AG04450 (cell line): ENCODE data around the gene TGFBR3L. TPM values are rescaled to one million over a fixed set of nuclear protein-coding genes. Genes with fewer than 3 reads are reported as not detected.

Experiments
- CTCF ChIA-PET: fragments of 300-600, 350-600 bp; formaldehyde crosslinking; extraction: SDS; loops from one replicate; lab custom pipeline; 2022; ENCODE audit warnings: antibody characterized with exemption, inconsistent platforms; lab: Charles Lee
- POLR2A ChIA-PET: fragments of 350-600 bp; formaldehyde crosslinking; extraction: SDS; loops from one replicate; lab custom pipeline; 2021; ENCODE audit warnings: antibody characterized with exemption, inconsistent platforms; lab: Yijun Ruan, JAX
- DNase-seq: peaks from one replicate; pipeline ENCODE4 v3.0.0-alpha.2; 2011; ENCODE audit warnings: low read depth, low spot score
- H3K27ac ChIP-seq: one replicate; pipeline ENCODE4 v1.5.1; 2012; ENCODE audit warnings: low read depth, low read length, control low read depth
- H3K27me3 ChIP-seq: one replicate; pipeline ENCODE4 v1.6.0; 2012; ENCODE audit warnings: low read length; ENCODE audit not compliant: control insufficient read depth, insufficient read depth
- H3K4me3 ChIP-seq: 2 replicates; pipeline ENCODE4 v1.5.1; 2011; ENCODE audit warnings: mild to moderate bottlenecking, low read depth, low read length, control low read depth
- H3K9me3 ChIP-seq: 2 replicates; pipeline ENCODE4 v1.5.1; 2012; ENCODE audit warnings: low read length; ENCODE audit not compliant: control insufficient read depth, insufficient read depth
- polyA plus RNA-seq: library from polyadenylated mRNA; depleted of rRNA; stranded (reverse); fragments of >200 nt; gene quantifications from 2 replicates; pipeline ENCODE4 v1.2.3, GENCODE V29; 2011
- TF ChIP-seq, protein P1 (sequence below): IDR thresholded peaks from 2 replicates; pipeline ENCODE4 v1.5.1; 2011; ENCODE audit warnings: low read depth, low read length, control low read depth, inconsistent platforms

Gene TGFBR3L
- polyA plus RNA-seq, 1 experiment = not detected

DNA sequence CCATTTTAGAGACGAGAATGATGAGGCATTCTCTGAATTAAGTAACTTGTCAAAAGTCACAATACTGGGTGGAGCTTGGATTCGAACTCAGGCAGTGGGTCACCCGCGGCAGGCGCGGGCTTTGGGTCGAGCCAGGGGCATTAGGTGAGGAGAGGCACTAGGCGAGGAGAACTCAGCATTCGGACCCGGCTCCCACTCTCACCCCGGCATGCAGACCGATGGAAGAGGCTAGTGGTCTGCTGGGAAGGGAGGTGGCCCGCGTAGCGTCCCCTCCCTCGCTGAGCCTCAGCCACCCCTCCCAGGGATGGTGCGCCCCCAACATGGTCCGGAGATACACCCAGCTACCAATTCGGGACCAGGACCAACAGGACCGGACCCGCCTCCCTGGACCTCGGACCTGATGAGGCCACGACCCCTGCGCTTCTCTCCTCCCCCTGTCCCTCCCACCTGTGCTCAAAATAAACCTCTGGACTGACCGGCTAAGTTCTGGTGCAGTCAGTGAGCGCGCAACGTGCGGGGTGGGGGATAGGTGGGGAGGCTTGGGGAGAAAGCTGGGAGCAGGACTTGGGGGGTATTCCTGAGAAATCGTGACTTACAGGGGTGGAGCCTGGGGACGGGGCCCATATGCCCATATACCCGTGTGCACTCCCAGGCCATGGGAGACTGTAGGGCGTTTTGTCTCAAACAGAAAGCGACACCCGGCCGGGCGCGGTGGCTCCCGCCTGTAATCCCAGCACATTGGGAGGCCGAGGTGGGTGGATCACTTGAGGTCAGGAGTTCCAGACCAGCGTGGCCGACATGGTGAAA is 4.2 kb downstream of the TGFBR3L start:
- CTCF ChIA-PET = interaction anchor here (0.7 to 3.0 kb wide), 10 partner anchors 10 to 351 kb away, joined by 3 to 15 read pairs (median 6); partner anchors contain the start of gene TIMM44
- no peaks in the 10 kb centered on the region; the same call in 1 of the 2 replicates for H3K9me3 ChIP-seq
- peaks cover 7% of the 10 kb centered on the region for H3K27me3 ChIP-seq
- no peak for DNase-seq
- no peak overlapping the region for H3K4me3 ChIP-seq
- POLR2A ChIA-PET = interaction anchor here (0.5 to 2.9 kb wide), 3 partner anchors 10 to 48 kb away, joined by 8 to 19 read pairs (median 17); partner anchors contain the start of gene MAP2K7
- TF ChIP-seq, protein P1, sequence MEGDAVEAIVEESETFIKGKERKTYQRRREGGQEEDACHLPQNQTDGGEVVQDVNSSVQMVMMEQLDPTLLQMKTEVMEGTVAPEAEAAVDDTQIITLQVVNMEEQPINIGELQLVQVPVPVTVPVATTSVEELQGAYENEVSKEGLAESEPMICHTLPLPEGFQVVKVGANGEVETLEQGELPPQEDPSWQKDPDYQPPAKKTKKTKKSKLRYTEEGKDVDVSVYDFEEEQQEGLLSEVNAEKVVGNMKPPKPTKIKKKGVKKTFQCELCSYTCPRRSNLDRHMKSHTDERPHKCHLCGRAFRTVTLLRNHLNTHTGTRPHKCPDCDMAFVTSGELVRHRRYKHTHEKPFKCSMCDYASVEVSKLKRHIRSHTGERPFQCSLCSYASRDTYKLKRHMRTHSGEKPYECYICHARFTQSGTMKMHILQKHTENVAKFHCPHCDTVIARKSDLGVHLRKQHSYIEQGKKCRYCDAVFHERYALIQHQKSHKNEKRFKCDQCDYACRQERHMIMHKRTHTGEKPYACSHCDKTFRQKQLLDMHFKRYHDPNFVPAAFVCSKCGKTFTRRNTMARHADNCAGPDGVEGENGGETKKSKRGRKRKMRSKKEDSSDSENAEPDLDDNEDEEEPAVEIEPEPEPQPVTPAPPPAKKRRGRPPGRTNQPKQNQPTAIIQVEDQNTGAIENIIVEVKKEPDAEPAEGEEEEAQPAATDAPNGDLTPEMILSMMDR = no peak
- no peak overlapping the region for H3K27ac ChIP-seq

DNA sequence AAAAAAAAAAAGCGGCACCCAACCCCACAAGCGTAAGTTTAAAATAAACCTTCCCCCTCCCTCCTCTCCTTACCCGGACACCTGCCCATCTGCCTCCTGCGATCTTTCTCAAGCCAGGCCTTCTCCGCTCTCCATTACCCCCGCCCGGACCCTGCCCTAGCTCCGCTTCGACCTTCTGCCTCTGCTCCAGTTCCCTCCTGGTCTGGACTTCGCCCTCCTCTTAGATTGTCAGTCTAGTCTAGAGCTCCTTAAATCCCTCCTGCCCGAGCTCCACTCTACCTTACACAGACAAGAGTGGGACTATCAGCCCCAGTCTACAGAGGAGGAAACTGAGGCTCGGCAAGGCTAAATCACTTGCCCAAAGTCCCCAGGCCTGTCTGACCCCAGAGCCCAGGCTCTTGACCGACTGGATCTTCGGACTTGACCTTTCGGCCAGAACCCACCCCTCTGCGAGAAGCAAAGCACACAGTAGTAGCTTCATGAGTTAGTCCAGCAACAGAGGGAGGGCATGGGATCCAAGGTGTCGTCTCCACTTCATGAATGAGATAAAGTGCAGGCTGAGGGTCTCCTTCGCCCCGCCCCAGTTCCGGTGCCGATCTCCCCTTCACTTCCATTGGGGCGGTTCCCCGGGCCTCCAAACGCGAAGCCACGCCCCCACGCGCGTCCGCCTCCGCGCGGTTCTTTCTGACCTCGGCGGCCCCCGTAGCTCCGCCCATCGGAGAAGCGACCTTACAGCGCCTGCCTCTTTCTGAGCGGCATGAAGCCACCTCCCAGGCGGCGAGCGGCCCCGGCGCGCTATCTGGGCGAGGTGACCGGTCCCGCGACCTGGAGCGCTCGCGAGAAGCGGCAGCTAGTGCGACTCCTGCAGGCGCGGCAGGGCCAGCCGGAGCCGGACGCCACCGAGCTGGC is 5.2 kb downstream of the TGFBR3L start, which contains the start of gene SNAPC2:
Gene SNAPC2, plus strand, starts transcription at position 729 of the 909 bp plus-strand sequence. Its CDS starts 29 bp downstream, at position 758.
- CTCF ChIA-PET = interaction anchor here (0.7 to 3.0 kb wide), 11 partner anchors 8 to 566 kb away, joined by 3 to 15 read pairs (median 10); partner anchors contain the start of genes MAP2K7 and TIMM44
- H3K27ac ChIP-seq = peak within 1 kb of the TSS; percentile 75
- POLR2A ChIA-PET = interaction anchor here (0.5 to 2.9 kb wide), 11 partner anchors 11 to 397 kb away, joined by 3 to 19 read pairs (median 5); partner anchors contain the start of genes LRRC8E, MAP2K7, MCOLN1 and TIMM44
- DNase-seq = peak; percentile 88
- peak within 1 kb of the TSS; percentile 70 for H3K4me3 ChIP-seq
- peaks cover 7% of the 10 kb centered on the region for H3K27me3 ChIP-seq
- TF ChIP-seq, protein P1 = no peak
- no peaks in the 10 kb centered on the region for H3K9me3 ChIP-seq

DNA sequence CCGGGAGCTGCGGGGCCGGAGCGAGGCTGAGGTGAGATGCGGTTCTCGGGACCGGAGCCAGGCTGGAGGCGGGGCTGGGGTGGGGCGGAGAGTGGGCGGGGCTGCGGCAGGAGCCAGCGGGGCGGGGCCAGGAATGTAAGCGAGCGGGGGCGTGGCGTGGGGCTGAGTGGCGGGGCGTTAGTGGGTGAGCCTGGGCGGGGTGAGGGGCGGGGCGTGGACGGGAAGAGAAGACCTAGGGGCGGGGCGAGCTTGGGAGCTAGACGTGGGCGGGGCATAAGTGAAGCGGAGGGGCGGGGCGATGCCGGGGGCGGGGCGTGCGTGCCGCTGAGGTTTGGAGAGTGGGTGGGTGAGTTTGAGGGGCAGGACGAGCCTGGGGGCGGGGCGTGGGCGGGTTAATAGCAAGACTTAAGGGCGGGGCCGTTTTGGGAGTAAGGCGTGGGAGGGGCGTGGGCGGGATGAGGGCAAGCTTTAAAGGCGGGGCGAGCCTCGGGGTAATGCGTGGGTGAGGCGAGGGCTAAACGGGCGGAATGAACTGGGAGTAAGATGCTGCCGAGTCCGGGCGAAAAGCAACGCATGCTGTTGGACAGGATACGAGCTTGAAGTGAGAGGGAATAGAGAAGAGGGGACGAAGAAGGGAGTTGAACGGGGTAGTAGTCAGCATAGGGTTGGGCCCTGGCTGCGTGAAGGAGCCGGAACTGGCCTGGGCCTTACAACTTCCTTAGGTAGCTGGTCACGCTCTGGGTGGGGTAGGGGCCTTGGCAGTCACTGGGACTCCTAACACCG is 6.1 kb downstream of the TGFBR3L start:
- POLR2A ChIA-PET = interaction anchor here (0.7 to 2.9 kb wide), 9 partner anchors 11 to 434 kb away, joined by 3 to 19 read pairs (median 5); partner anchors contain the start of genes MAP2K7, MCOLN1 and TIMM44
- no peaks in the 10 kb centered on the region for H3K9me3 ChIP-seq
- DNase-seq = peak; percentile 94
- TF ChIP-seq, protein P1 = no peak
- CTCF ChIA-PET = interaction anchor here (0.5 to 2.6 kb wide), 10 partner anchors 8 to 567 kb away, joined by 3 to 15 read pairs (median 10); partner anchors contain the start of genes MAP2K7 and TIMM44
- H3K4me3 ChIP-seq = peak overlapping the region; percentile 70
- H3K27ac ChIP-seq = peak overlapping the region; percentile 75
- peaks cover 4% of the 10 kb centered on the region for H3K27me3 ChIP-seq

DNA sequence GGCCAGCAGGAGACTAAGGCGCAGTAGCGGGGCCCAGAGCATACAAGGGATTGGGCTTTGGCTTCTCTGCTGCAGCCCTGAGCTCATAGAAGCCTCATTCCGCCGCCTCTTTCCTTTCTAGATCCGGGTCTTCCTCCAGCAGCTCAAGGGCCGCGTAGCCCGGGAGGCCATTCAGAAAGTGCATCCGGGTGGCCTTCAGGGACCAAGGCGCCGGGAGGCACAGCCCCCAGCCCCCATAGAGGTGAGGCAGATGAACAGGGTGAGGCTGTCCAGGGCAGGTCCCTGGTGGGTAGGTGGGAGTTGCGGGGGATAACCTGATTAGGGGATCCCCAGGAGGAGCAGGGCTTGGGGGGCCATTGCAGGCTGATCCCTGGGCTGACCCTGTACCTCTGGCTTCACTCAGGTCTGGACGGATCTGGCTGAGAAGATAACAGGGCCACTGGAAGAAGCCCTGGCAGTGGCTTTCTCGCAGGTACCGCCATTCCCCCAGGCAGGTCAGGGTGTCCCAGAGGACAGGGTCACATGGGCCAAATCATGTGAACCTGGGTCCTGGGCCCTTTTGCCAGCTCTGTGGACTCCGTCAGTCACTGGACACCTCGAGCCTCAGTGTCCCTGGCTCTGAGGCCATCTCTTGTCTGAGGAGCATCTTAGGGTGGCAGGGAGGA is 6.8 kb downstream of the TGFBR3L start:
- peak overlapping the region; percentile 67 for H3K4me3 ChIP-seq
- H3K27me3 ChIP-seq = no peaks in the 10 kb centered on the region
- ChIA-PET POLR2A (interaction anchor here (0.6 to 2.9 kb wide), 7 partner anchors 10 to 680 kb away, joined by 4 to 19 read pairs (median 6); partner anchors contain the start of genes MAP2K7 and TIMM44), CTCF (interaction anchor here (1.4 to 2.6 kb wide), 6 partner anchors 8 to 353 kb away, joined by 3 to 15 read pairs (median 12); partner anchors contain the start of genes MAP2K7 and TIMM44)
- TF ChIP-seq, protein P1 = no peak
- no peak for DNase-seq
- H3K27ac ChIP-seq = peak overlapping the region; percentile 75
- no peaks in the 10 kb centered on the region for H3K9me3 ChIP-seq
